Measurements from ENCODE around the gene GARIN5A.

Gene GARIN5A

GRCh38 chr19:50468818-50469217, 7.8 kb downstream of the GARIN5A start:
- TF ChIP-seq CTCF (IDR thresholded peaks at IDR 0.05; ENCODE audit: low read depth, low read length), result no peak
- H3K4me3 ChIP-seq (ENCODE audit: low read depth, low read length), result no peak overlapping the region

- no peak for TF ChIP-seq CTCF (IDR thresholded peaks at IDR 0.05; ENCODE audit: low read depth, low read length)
- no peak overlapping the region for H3K4me3 ChIP-seq (ENCODE audit: low read depth, low read length)
Measured at GRCh38 chr19:50467566-50467965, 9.1 kb downstream of the GARIN5A start.

- no peak for TF ChIP-seq CTCF (IDR thresholded peaks at IDR 0.05; ENCODE audit: low read depth, low read length)
- H3K4me3 ChIP-seq (ENCODE audit: low read depth, low read length), result no peak overlapping the region
Measured at GRCh38 chr19:50466706-50467039, 10.0 kb downstream of the GARIN5A start.

- TF ChIP-seq CTCF (IDR thresholded peaks at IDR 0.05; ENCODE audit: low read depth, low read length), result no peak
Measured at GRCh38 chr19:50465986-50466705, 10.5 kb downstream of the GARIN5A start.

GRCh38 chr19:50465000-50465399, 11.6 kb downstream of the GARIN5A start:
- no peak overlapping the region for H3K4me3 ChIP-seq (ENCODE audit: low read depth, low read length)
- no peak for TF ChIP-seq CTCF (IDR thresholded peaks at IDR 0.05; ENCODE audit: low read depth, low read length)

More at GRCh38 chr19:50465986-50466705, 10.5 kb downstream of the GARIN5A start:
- no peak overlapping the region for H3K4me3 ChIP-seq (ENCODE audit: low read depth, low read length)

- TF ChIP-seq CTCF (IDR thresholded peaks at IDR 0.05; ENCODE audit: low read depth, low read length), result no peak
- no peak overlapping the region for H3K4me3 ChIP-seq (ENCODE audit: low read depth, low read length)
Measured at GRCh38 chr19:50464348-50464747, 12.3 kb downstream of the GARIN5A start.

- TF ChIP-seq CTCF (IDR thresholded peaks at IDR 0.05; ENCODE audit: low read depth, low read length), result no peak
- H3K4me3 ChIP-seq (ENCODE audit: low read depth, low read length), result no peak overlapping the region
Measured at GRCh38 chr19:50462970-50463369, 13.7 kb downstream of the GARIN5A start.

Measured in WI38 (cell line).